ENCODE data around the gene VPS13A.
"Not testable (repeated sequence)": the region's sequence is repeated elsewhere in the genome, so short reads cannot be mapped to it uniquely, and the experiment has no call there.

Gene VPS13A

DNA sequence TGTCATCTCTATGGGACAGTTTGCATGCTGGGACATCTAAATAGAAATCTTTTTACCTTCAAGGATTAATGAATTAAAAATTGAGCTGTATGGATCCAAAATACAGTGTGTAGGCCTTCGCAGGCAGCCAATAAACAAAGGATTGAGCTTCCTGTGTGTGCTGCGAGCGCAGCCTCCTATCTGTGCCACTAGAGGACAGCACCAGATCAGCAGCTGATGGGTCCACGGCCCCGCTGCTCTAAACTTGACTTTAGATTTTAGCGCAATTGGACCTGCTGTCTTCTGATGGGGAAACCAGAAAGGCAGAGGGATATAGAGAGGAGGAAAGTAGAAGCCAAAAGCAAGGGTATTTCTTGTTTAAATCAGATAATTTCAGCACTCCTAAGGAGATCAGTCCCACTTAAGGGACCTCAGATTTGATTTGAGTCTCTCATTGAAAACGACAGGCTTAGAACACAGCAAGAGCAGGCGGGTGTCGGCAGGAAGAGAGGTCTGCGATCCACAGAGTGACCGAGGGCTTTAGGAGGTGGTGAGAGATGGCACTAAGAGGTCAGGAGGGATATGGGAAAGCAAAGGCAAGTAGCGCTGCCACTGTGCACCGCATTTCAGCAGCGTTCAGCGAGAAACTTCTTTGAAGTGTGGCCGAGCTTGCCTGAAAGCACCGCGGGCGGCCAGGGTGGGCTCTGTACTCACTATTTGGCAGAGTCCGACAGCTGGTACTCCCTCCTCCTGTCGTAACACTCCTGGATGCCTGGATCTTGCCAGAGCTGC is 256.5 kb downstream of the VPS13A start:
- no peak overlapping the region for H3K4me3 ChIP-seq (ENCODE audit: low read length)
- TF ChIP-seq, protein P1, sequence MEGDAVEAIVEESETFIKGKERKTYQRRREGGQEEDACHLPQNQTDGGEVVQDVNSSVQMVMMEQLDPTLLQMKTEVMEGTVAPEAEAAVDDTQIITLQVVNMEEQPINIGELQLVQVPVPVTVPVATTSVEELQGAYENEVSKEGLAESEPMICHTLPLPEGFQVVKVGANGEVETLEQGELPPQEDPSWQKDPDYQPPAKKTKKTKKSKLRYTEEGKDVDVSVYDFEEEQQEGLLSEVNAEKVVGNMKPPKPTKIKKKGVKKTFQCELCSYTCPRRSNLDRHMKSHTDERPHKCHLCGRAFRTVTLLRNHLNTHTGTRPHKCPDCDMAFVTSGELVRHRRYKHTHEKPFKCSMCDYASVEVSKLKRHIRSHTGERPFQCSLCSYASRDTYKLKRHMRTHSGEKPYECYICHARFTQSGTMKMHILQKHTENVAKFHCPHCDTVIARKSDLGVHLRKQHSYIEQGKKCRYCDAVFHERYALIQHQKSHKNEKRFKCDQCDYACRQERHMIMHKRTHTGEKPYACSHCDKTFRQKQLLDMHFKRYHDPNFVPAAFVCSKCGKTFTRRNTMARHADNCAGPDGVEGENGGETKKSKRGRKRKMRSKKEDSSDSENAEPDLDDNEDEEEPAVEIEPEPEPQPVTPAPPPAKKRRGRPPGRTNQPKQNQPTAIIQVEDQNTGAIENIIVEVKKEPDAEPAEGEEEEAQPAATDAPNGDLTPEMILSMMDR (IDR thresholded peaks at IDR 0.05; ENCODE audit: insufficient read depth, low read depth, low read length, missing control alignments) = peak; percentile 100
- peak; percentile 73 for DNase-seq (ENCODE audit: low read depth)

DNA sequence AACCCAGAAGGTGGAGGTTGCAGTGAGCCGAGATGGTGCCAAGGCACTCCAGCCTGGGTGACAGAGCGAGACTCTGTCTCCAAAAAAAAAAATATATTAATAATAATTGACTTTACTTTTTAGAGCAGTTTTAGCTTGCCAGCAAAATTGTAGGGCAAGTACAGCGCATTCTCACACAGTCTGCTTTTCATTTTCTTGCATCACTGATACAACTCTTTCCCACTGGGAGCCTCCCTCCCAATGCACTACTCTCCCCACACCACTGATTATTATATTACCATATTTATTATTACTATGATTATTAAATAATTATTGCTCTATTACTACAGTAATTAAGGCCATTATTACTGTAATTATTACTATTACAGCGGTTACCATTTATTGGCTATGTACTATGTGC is 257.9 kb downstream of the VPS13A start:
- H3K4me3 ChIP-seq (ENCODE audit: low read length) = no peak overlapping the region
- TF ChIP-seq, protein P1 (IDR thresholded peaks at IDR 0.05; ENCODE audit: insufficient read depth, low read depth, low read length, missing control alignments) = no peak
- no peak for DNase-seq (ENCODE audit: low read depth)

DNA sequence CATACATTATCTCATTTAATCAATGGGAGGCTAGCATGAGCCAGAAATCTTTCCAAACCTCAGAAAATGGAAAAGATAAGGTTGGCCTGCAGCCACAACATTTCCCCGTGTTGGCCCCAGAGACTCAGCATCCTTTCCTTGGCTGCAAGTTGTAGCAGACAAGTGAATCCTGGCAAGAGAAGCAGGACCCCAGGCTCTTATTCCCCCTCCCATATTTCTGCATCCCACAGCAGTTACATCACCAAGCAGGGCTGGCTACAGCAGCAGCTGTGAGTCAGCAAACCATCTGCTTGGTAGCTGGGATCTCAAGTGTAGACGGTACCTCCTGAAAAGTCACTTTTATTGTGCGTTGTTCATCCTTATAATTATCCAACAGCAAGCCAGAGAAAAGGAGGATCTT is 258.4 kb downstream of the VPS13A start:
- H3K4me3 ChIP-seq (ENCODE audit: low read length) = no peak overlapping the region
- TF ChIP-seq, protein P1 (IDR thresholded peaks at IDR 0.05; ENCODE audit: insufficient read depth, low read depth, low read length, missing control alignments) = no peak
- DNase-seq (ENCODE audit: low read depth) = peak; percentile 18

DNA sequence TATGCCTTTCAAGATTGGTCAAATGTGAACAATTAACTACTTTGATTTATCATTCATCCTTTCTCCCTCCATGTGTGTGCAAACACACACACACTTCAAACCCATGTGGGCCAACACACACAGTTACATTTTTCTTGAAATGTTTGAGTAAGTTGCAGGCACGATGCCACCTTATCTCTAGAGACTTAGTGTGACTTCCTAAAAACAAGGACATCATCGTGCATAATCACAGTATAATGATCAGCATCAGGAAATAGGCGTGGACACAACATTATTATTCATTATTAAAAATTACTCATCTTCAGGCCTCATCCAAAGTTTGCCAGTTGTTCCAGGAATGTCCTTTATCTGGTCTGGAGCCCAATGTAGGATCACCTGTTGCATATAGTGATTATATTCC is 261.3 kb downstream of the VPS13A start:
- TF ChIP-seq, protein P1 (IDR thresholded peaks at IDR 0.05; ENCODE audit: insufficient read depth, low read depth, low read length, missing control alignments) = no peak
- no peak for DNase-seq (ENCODE audit: low read depth)
- no peak overlapping the region for H3K4me3 ChIP-seq (ENCODE audit: low read length)

DNA sequence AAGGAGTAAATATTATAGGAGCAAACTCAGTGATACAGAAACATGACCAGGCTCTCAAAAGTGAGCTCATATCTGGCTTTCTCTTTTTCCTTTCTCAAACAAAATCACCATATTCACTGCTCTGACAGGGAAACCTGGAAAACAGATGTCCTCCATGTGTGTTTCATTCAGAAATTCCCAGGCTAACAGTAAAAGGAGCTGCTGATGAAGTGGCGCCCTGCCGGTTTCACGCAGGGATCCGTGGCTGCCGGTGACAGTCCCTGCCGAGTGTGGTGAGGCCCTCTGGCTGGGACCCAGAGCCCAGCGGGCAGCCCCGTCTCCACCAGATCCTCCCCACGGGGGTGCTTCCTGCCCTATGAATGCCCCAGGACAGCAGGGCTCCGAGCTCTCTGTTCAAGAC is 262.7 kb downstream of the VPS13A start:
- no peak overlapping the region for H3K4me3 ChIP-seq (ENCODE audit: low read length)
- DNase-seq (ENCODE audit: low read depth) = no peak
- TF ChIP-seq, protein P1 (IDR thresholded peaks at IDR 0.05; ENCODE audit: insufficient read depth, low read depth, low read length, missing control alignments) = no peak

DNA sequence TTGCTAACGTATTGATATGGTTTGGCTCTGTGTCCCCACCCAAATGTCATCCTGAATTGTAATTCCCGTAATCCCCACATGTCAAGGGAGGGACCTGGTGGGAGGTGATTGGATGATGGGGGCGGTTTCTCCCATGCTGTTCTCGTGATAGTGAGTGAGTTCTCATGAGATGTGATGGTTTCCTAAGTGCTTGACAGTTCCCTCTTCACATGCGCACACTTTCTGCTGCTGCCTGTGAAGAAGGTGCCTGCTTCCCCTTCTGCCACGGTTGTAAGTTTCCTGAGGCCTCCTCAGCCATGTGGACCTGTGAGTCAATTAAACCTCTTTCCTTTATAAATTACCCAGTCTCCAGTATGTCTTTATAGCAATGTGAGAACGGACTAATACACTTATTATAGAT is 263.8 kb downstream of the VPS13A start:
- not testable (repeated sequence) for H3K4me3 ChIP-seq (ENCODE audit: low read length); DNase-seq (ENCODE audit: low read depth)

DNA sequence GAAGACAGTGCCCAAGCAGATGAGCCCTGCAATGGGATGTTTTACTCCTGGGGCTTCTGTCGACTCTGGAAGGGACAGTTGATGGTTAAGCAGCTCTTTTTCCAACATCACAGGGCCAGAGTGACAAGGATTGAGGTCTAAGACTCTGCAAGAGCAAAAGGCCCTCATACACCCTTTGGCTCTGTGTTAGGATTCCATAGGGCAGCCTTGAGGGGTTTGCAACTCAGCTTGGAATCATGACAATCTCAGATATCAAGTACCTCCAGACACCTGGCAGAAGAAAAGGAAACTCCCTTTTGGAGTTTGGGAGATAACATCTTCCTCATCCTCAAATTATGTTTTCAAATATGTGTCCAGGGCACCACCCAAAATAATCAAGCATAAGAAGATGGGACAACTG is 265.1 kb downstream of the VPS13A start:
- TF ChIP-seq, protein P1 (IDR thresholded peaks at IDR 0.05; ENCODE audit: insufficient read depth, low read depth, low read length, missing control alignments) = no peak
- no peak overlapping the region for H3K4me3 ChIP-seq (ENCODE audit: low read length)
- no peak for DNase-seq (ENCODE audit: low read depth)
